Measurements from ENCODE around the gene EXOSC2.

- TF ChIP-seq POLR2A (IDR thresholded peaks at IDR 0.05) (no peak), EP300 (IDR thresholded peaks at IDR 0.05) (no peak), POLR2AphosphoS5 (IDR thresholded peaks at IDR 0.05) (no peak)
- TF ChIP-seq, protein P1, sequence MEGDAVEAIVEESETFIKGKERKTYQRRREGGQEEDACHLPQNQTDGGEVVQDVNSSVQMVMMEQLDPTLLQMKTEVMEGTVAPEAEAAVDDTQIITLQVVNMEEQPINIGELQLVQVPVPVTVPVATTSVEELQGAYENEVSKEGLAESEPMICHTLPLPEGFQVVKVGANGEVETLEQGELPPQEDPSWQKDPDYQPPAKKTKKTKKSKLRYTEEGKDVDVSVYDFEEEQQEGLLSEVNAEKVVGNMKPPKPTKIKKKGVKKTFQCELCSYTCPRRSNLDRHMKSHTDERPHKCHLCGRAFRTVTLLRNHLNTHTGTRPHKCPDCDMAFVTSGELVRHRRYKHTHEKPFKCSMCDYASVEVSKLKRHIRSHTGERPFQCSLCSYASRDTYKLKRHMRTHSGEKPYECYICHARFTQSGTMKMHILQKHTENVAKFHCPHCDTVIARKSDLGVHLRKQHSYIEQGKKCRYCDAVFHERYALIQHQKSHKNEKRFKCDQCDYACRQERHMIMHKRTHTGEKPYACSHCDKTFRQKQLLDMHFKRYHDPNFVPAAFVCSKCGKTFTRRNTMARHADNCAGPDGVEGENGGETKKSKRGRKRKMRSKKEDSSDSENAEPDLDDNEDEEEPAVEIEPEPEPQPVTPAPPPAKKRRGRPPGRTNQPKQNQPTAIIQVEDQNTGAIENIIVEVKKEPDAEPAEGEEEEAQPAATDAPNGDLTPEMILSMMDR (IDR thresholded peaks at IDR 0.05) = no peak
These were observed 27.9 kb upstream of the EXOSC2 start for GRCh38 chr9:130665431-130666392.
